ENCODE data around the gene FAM3C.

FAM3C gene

GRCh38 chr7:121410829-121411596 is 14.9 kb upstream of the FAM3C start:
- no peak for DNase-seq (ENCODE audit: low read depth in 4 of 4, low spot score in 1 of 4)

- DNase-seq (ENCODE audit: low read depth in 4 of 4, low spot score in 1 of 4) = no peak
Observed at GRCh38 chr7:121406944-121407343, 10.8 kb upstream of the FAM3C start.

- DNase-seq (ENCODE audit: low read depth in 4 of 4, low spot score in 1 of 4) = no peak
Observed at GRCh38 chr7:121406461-121406860, 10.4 kb upstream of the FAM3C start.

- DNase-seq (ENCODE audit: low read depth in 4 of 4, low spot score in 1 of 4) = no peak
Observed at GRCh38 chr7:121404348-121404747, 8.2 kb upstream of the FAM3C start.

GRCh38 chr7:121402701-121403100 is 6.6 kb upstream of the FAM3C start:
- no peak for DNase-seq (ENCODE audit: low read depth in 4 of 4, low spot score in 1 of 4)

- DNase-seq (ENCODE audit: low read depth in 4 of 4, low spot score in 1 of 4) = no peak
Observed at GRCh38 chr7:121401896-121402295, 5.8 kb upstream of the FAM3C start.

GRCh38 chr7:121398246-121398645 is 2.1 kb upstream of the FAM3C start:
- no peak for DNase-seq (ENCODE audit: low read depth in 4 of 4, low spot score in 1 of 4)

GRCh38 chr7:121397822-121398221 is 1.7 kb upstream of the FAM3C start:
- no peak for DNase-seq (ENCODE audit: low read depth in 4 of 4, low spot score in 1 of 4)

GRCh38 chr7:121397361-121397760 is 1.3 kb upstream of the FAM3C start:
- no peak for DNase-seq (ENCODE audit: low read depth in 4 of 4, low spot score in 1 of 4)

GRCh38 chr7:121395494-121395960 is 581 bp downstream of the FAM3C start:
- DNase-seq (ENCODE audit: low read depth in 4 of 4, low spot score in 1 of 4) = peak; percentile 14 to 30 (median 28)

GRCh38 chr7:121394709-121395140 is 1.4 kb downstream of the FAM3C start:
- no peak for DNase-seq (ENCODE audit: low read depth in 4 of 4, low spot score in 1 of 4)

GRCh38 chr7:121393005-121393366 is 3.1 kb downstream of the FAM3C start:
- no peak for DNase-seq (ENCODE audit: low read depth in 4 of 4, low spot score in 1 of 4)

- no peak for DNase-seq (ENCODE audit: low read depth in 4 of 4, low spot score in 1 of 4)
Observed at GRCh38 chr7:121392277-121393004, 3.7 kb downstream of the FAM3C start.

GRCh38 chr7:121391686-121392085 is 4.4 kb downstream of the FAM3C start:
- DNase-seq (ENCODE audit: low read depth in 4 of 4, low spot score in 1 of 4) = no peak

- no peak for DNase-seq (ENCODE audit: low read depth in 4 of 4, low spot score in 1 of 4)
Observed at GRCh38 chr7:121390617-121391016, 5.5 kb downstream of the FAM3C start.

GRCh38 chr7:121390109-121390508 is 6.0 kb downstream of the FAM3C start:
- no peak for DNase-seq (ENCODE audit: low read depth in 4 of 4, low spot score in 1 of 4)

GRCh38 chr7:121388950-121389349 is 7.2 kb downstream of the FAM3C start:
- no peak for DNase-seq (ENCODE audit: low read depth in 4 of 4, low spot score in 1 of 4)

GRCh38 chr7:121385800-121386179 is 10.3 kb downstream of the FAM3C start:
- no peak for DNase-seq (ENCODE audit: low read depth in 4 of 4, low spot score in 1 of 4)

- DNase-seq (ENCODE audit: low read depth in 4 of 4, low spot score in 1 of 4) = no peak
Observed at GRCh38 chr7:121385056-121385799, 10.9 kb downstream of the FAM3C start.

GRCh38 chr7:121384265-121384664 is 11.8 kb downstream of the FAM3C start:
- no peak for DNase-seq (ENCODE audit: low read depth in 4 of 4, low spot score in 1 of 4)

- DNase-seq (ENCODE audit: low read depth in 4 of 4, low spot score in 1 of 4) = no peak
Observed at GRCh38 chr7:121383235-121383910, 12.7 kb downstream of the FAM3C start.
